ENCODE data around the gene HBG2.

DNA sequence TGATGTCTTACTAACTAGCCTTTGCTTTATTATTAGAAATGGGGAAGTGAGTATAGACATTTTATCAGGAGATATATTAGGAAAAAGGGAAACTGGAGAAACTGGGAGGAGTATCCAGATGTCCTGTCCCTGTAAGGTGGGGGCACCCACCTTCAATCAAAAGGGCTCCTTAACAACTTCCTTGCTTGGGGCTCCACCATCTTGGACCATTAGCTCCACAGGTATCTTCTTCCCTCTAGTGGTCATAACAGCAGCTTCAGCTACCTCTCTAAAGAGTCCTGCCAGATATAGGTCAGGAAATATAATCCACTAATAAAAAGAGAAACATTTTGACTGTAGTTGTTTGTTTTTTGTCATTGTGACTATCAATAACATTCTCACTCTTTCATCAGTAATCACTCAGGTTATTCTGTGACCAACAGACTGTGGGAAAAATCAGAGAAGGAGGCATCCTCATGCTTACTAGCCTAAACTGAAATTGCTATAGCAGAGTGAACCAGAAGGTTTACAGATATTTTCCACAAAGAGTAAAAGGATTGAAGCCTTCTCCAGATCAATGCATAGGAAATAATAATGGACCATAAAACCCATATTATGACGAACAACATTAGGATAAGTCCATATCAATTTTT, 36.7 kb upstream of the HBG2 start:
- TF ChIP-seq, protein P1, sequence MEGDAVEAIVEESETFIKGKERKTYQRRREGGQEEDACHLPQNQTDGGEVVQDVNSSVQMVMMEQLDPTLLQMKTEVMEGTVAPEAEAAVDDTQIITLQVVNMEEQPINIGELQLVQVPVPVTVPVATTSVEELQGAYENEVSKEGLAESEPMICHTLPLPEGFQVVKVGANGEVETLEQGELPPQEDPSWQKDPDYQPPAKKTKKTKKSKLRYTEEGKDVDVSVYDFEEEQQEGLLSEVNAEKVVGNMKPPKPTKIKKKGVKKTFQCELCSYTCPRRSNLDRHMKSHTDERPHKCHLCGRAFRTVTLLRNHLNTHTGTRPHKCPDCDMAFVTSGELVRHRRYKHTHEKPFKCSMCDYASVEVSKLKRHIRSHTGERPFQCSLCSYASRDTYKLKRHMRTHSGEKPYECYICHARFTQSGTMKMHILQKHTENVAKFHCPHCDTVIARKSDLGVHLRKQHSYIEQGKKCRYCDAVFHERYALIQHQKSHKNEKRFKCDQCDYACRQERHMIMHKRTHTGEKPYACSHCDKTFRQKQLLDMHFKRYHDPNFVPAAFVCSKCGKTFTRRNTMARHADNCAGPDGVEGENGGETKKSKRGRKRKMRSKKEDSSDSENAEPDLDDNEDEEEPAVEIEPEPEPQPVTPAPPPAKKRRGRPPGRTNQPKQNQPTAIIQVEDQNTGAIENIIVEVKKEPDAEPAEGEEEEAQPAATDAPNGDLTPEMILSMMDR (IDR thresholded peaks at IDR 0.05 in 4 of 5, conservative IDR thresholded peaks at IDR 0.05 in 1 of 5): no peak
- TF ChIP-seq POLR2A (IDR thresholded peaks at IDR 0.05): no peak
